HG03060 (cell line): ENCODE measurements around the gene CRHR1.
"Not testable (repeated sequence)": the region's sequence is repeated elsewhere in the genome, so short reads cannot be mapped to it uniquely, and the experiment has no call there.

Experiments
- ATAC-seq: cut with Tn5 transposase; IDR thresholded peaks from one replicate; pipeline ENCODE4 v1.9.1; 2021; ENCODE audit warnings: low read depth, moderate number of reproducible peaks; ENCODE audit not compliant: unreplicated experiment

CRHR1 gene

GRCh38 chr17:45857977-45858708, 74.0 kb downstream of the CRHR1 start:
- ATAC-seq, result no peak

GRCh38 chr17:45861165-45861564, 77.0 kb downstream of the CRHR1 start:
- ATAC-seq, result no peak

DNA sequence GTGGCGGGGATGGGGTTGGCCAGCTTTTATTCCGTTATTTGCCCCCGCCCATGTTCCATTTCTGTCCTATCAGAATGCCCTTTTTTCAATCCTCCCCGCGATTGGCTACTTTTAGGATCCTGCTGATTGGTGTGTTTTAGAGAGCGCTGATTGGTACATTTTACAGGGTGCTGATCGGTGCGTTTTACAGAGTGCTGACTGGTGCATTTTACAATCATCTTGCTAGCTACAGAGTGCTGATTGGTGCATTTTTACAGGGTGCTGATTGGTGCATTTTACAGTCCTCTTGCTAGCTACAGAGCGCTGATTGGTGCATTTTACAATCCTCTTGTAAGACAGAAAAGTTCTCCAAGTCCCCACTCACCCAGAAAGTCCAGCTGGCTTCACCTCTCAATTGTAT, 78.0 kb downstream of the CRHR1 start:
- ATAC-seq, result not testable (repeated sequence)

DNA sequence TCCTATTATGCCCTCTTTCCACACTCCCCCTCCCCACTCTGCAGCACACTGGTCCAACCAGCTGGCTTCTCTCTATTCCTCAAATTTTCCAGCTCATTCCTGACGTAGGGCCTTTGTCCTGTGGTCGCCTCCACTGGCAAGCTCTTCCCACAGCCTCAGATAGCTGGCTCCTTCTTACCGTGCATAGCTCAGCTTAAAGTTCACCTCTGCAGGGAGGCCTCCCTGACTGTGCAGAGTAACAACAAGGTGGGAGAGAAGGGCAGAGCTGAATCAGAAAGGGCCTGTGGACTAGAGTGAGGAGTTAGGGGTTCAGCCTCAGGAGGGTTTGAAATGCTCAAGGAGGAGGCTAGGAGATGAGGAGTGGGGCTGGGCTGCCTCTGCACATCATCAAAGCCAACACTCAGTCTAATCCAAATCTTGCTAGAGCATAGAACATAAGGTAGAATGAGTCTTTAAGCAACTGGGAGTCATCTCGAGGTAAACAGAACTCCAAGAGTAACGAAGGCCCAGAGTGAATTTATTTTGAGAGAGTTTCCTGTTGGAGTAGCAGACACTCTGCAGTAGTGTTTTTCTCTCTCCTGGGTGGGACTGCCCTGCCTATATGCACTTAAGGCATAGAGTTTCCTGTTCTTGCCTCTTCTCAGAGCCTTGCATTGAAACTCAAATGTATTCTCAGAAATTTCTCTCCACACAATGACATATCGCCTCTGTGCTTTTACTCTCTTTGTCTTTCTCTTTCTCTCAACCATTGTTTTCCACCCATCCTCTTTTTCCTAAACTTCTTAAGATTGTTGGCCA, 79.9 kb downstream of the CRHR1 start:
- ATAC-seq, result no peak

DNA sequence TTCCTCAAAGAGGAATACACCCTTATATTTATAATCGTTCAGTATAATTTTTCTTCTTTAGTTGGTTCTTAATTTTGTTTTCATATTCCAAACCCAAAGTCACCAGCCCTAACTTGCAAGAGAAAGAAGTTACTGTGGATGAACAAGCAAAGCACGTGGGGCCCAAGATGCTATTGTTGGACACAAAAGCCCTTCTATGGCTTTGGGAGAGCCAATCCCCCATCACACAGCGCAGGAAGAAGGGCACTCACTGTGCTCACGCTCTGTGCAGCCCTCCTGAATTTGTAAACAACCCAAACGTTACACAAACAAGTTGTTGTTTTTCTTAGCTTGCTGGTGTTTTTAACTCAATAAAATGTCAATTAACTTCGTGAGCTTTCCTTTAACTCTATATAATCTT, 83.1 kb downstream of the CRHR1 start:
- ATAC-seq, result no peak

GRCh38 chr17:45867702-45868101, 83.6 kb downstream of the CRHR1 start:
- no peak for ATAC-seq

- ATAC-seq, result no peak
Observed at GRCh38 chr17:45868276-45868675, 84.2 kb downstream of the CRHR1 start.

GRCh38 chr17:45869676-45870341, 85.7 kb downstream of the CRHR1 start:
- ATAC-seq, result no peak

DNA sequence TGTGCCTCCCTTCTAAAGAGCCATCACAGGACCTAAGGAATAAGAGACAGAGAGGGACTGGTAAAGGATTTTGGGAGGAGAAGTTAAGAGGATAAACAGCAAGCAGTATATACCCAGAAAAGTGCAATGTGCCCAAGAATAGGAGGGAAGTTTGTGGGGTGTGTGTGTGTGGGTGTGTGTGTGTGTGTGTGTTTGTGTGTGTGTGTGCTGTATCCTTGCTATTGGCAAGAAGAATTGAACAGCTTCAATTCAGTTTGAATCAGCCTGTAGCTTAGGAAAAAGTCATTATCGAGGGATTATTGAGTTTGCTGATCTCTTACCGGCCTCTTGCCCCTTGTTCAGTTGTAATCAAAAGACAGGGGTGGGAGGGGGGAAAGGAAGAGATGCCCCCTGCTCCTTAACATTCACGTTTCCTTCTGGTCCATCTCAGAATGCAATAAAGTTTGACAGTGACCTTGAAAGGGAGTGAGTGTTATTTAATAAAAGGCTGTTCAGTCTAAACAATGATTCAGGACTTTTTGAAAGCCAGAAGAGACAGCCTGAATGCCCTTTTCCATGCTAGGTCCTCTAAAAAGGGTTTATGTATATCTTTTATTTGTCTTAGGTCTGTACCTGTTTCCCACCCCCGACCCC, 86.3 kb downstream of the CRHR1 start:
- ATAC-seq, result no peak

DNA sequence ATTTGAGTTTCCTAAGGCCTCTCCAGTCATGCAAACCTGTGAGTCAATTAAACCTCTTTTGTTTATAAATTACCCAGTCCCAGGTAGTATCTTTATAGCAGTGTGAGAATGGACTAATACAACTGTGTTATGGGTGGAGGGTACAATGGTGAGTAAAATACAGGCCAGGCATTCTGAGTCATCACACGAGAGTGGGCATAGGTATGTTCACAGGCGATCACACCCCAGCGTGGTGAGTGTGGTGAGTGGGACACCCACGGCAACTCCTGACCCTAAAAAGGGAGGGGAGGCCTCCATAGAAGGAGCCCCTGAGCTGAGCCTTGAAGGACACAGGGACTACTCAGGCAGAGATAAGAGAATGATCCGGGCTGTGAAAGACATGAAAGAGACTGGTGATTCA, 87.6 kb downstream of the CRHR1 start:
- no peak for ATAC-seq

GRCh38 chr17:45873728-45874127, 89.6 kb downstream of the CRHR1 start:
- ATAC-seq, result no peak

GRCh38 chr17:45874151-45874550, 90.0 kb downstream of the CRHR1 start:
- ATAC-seq, result no peak

- no peak for ATAC-seq
Observed at GRCh38 chr17:45876539-45876938, 92.4 kb downstream of the CRHR1 start.

GRCh38 chr17:45877467-45877866, 93.3 kb downstream of the CRHR1 start:
- no peak for ATAC-seq

DNA sequence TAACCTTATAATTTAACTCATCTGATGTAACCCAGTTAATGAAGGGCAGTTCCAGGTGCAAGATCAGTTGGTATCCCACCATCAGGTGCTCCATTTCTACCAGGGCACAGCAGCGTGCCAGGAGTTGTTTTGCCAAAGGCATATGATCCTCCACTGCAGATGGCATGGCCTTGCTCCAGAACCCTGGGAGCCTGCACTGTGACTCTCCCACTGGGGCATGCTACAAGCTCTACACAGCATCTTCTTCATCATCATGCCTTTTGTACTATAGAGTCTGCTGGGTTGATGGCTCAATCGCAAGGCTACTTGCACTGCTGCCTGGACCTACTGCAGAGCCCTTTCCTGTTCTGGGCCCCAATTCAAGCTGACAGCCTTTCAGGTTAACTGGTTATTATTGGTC, 98.9 kb downstream of the CRHR1 start:
- ATAC-seq, result no peak
